ENCODE results near the gene UBN2.
"Not testable (repeated sequence)": the region's sequence is repeated elsewhere in the genome, so short reads cannot be mapped to it uniquely, and the experiment has no call there.

The UBN2 gene

GRCh38 chr7:139230774-139231512, at the start of gene UBN2:
TSS of gene UBN2 (plus strand) at chr7:139231237. CDS start at chr7:139231485, 248 bp downstream.
- H3K27me3 Mint-ChIP-seq = no peaks in the 10 kb centered on the region
- peaks cover 12% of the 10 kb centered on the region for H3K4me1 Mint-ChIP-seq
- H3K9me3 Mint-ChIP-seq = no peaks in the 10 kb centered on the region
- ATAC-seq (ENCODE audit: low read depth) (peak; percentile 80), DNase-seq (ENCODE audit: low spot score in 2 of 2) (peak; percentile 77 to 79)
- H3K36me3 Mint-ChIP-seq = no peaks in the 10 kb centered on the region
- H3K27ac Mint-ChIP-seq = peak within 1 kb of the TSS; percentile 97
- H3K4me3 Mint-ChIP-seq = peak within 1 kb of the TSS; percentile 100

- H3K4me3 Mint-ChIP-seq = no peak overlapping the region
- H3K4me1 Mint-ChIP-seq = no peaks in the 10 kb centered on the region
- no peaks in the 10 kb centered on the region for H3K9me3 Mint-ChIP-seq
- no peak overlapping the region for H3K27ac Mint-ChIP-seq
- ATAC-seq (ENCODE audit: low read depth) (no peak), DNase-seq (ENCODE audit: low spot score in 2 of 2) (no peak)
- peaks cover 22% of the 10 kb centered on the region for H3K36me3 Mint-ChIP-seq
- H3K27me3 Mint-ChIP-seq = no peaks in the 10 kb centered on the region
Measured at GRCh38 chr7:139181404-139181803, 49.6 kb upstream of the UBN2 start.

GRCh38 chr7:139182363-139182762, 48.7 kb upstream of the UBN2 start:
- DNase-seq (ENCODE audit: low spot score in 2 of 2) = no peak
- Mint-ChIP-seq H3K36me3 (peaks cover 22% of the 10 kb centered on the region), H3K4me3 (no peak overlapping the region), H3K27me3 (no peaks in the 10 kb centered on the region), H3K27ac (no peak overlapping the region), H3K4me1 (no peaks in the 10 kb centered on the region), H3K9me3 (no peaks in the 10 kb centered on the region)
- no peak for ATAC-seq (ENCODE audit: low read depth)

- H3K4me3 Mint-ChIP-seq = no peak overlapping the region
- ATAC-seq (ENCODE audit: low read depth) = no peak
- no peaks in the 10 kb centered on the region for H3K4me1 Mint-ChIP-seq
- H3K9me3 Mint-ChIP-seq = no peaks in the 10 kb centered on the region
- no peaks in the 10 kb centered on the region for H3K27me3 Mint-ChIP-seq
- no peak for DNase-seq (ENCODE audit: low spot score in 2 of 2)
- H3K27ac Mint-ChIP-seq = no peak overlapping the region
- H3K36me3 Mint-ChIP-seq = peaks cover 22% of the 10 kb centered on the region
Measured at GRCh38 chr7:139183251-139183650, 47.8 kb upstream of the UBN2 start.

- Mint-ChIP-seq H3K27me3 (no peaks in the 10 kb centered on the region), H3K36me3 (peaks cover 22% of the 10 kb centered on the region), H3K27ac (no peak overlapping the region), H3K9me3 (no peaks in the 10 kb centered on the region), H3K4me3 (no peak overlapping the region), H3K4me1 (no peaks in the 10 kb centered on the region)
- ATAC-seq (ENCODE audit: low read depth) (no peak), DNase-seq (ENCODE audit: low spot score in 2 of 2) (no peak)
Measured at GRCh38 chr7:139183878-139184338, 47.1 kb upstream of the UBN2 start.

GRCh38 chr7:139186146-139186545, 44.9 kb upstream of the UBN2 start:
- ATAC-seq (ENCODE audit: low read depth) (no peak), DNase-seq (ENCODE audit: low spot score in 2 of 2) (no peak)
- H3K4me3 Mint-ChIP-seq = no peak overlapping the region
- H3K9me3 Mint-ChIP-seq = no peaks in the 10 kb centered on the region
- H3K36me3 Mint-ChIP-seq = peaks cover 18% of the 10 kb centered on the region
- H3K4me1 Mint-ChIP-seq = no peaks in the 10 kb centered on the region
- H3K27me3 Mint-ChIP-seq = no peaks in the 10 kb centered on the region
- no peak overlapping the region for H3K27ac Mint-ChIP-seq

- no peak overlapping the region for H3K4me3 Mint-ChIP-seq
- no peaks in the 10 kb centered on the region for H3K4me1 Mint-ChIP-seq
- H3K27ac Mint-ChIP-seq = no peak overlapping the region
- DNase-seq (ENCODE audit: low spot score in 2 of 2) (no peak), ATAC-seq (ENCODE audit: low read depth) (no peak)
- peaks cover 2% of the 10 kb centered on the region for H3K9me3 Mint-ChIP-seq
- H3K36me3 Mint-ChIP-seq = peaks cover 4% of the 10 kb centered on the region
- no peaks in the 10 kb centered on the region for H3K27me3 Mint-ChIP-seq
Measured at GRCh38 chr7:139189357-139189756, 41.7 kb upstream of the UBN2 start.

GRCh38 chr7:139192014-139192706, 38.9 kb upstream of the UBN2 start:
- H3K4me1 Mint-ChIP-seq = no peaks in the 10 kb centered on the region
- peaks cover 2% of the 10 kb centered on the region for H3K36me3 Mint-ChIP-seq
- no peaks in the 10 kb centered on the region for H3K27me3 Mint-ChIP-seq
- ATAC-seq (ENCODE audit: low read depth) = no peak
- H3K27ac Mint-ChIP-seq = no peak overlapping the region
- peaks cover 2% of the 10 kb centered on the region for H3K9me3 Mint-ChIP-seq
- DNase-seq (ENCODE audit: low spot score in 2 of 2) = no peak
- no peak overlapping the region for H3K4me3 Mint-ChIP-seq

GRCh38 chr7:139200382-139200781, 30.7 kb upstream of the UBN2 start:
- Mint-ChIP-seq H3K9me3 (peaks cover under 1% of the 10 kb centered on the region), H3K27me3 (no peaks in the 10 kb centered on the region), H3K27ac (no peak overlapping the region), H3K36me3 (peaks cover 1% of the 10 kb centered on the region), H3K4me1 (no peaks in the 10 kb centered on the region), H3K4me3 (no peak overlapping the region)
- DNase-seq (ENCODE audit: low spot score in 2 of 2) (no peak), ATAC-seq (ENCODE audit: low read depth) (no peak)

- no peaks in the 10 kb centered on the region for H3K4me1 Mint-ChIP-seq
- ATAC-seq (ENCODE audit: low read depth) (no peak), DNase-seq (ENCODE audit: low spot score in 2 of 2) (no peak)
Measured at GRCh38 chr7:139203992-139204391, 27.0 kb upstream of the UBN2 start.

GRCh38 chr7:139205843-139206242, 25.2 kb upstream of the UBN2 start:
- Mint-ChIP-seq H3K27me3 (no peaks in the 10 kb centered on the region), H3K27ac (no peak overlapping the region), H3K9me3 (peaks cover 15% of the 10 kb centered on the region), H3K4me3 (no peak overlapping the region), H3K36me3 (peaks cover 4% of the 10 kb centered on the region), H3K4me1 (no peaks in the 10 kb centered on the region)
- ATAC-seq (ENCODE audit: low read depth) = no peak
- DNase-seq (ENCODE audit: low spot score in 2 of 2) = no peak

More at GRCh38 chr7:139203992-139204391, 27.0 kb upstream of the UBN2 start:
- Mint-ChIP-seq H3K27me3 (no peaks in the 10 kb centered on the region), H3K36me3 (peaks cover 4% of the 10 kb centered on the region), H3K4me3 (no peak overlapping the region), H3K27ac (no peak overlapping the region), H3K9me3 (peaks cover 10% of the 10 kb centered on the region)

- no peak for DNase-seq (ENCODE audit: low spot score in 2 of 2)
- Mint-ChIP-seq H3K9me3 (peaks cover 9% of the 10 kb centered on the region), H3K27ac (no peak overlapping the region), H3K4me3 (no peak overlapping the region), H3K27me3 (no peaks in the 10 kb centered on the region), H3K4me1 (no peaks in the 10 kb centered on the region), H3K36me3 (peaks cover under 1% of the 10 kb centered on the region)
- no peak for ATAC-seq (ENCODE audit: low read depth)
Measured at GRCh38 chr7:139212133-139212532, 18.9 kb upstream of the UBN2 start.

- H3K27me3 Mint-ChIP-seq = not testable (repeated sequence)
Measured at GRCh38 chr7:139213489-139213888, 17.5 kb upstream of the UBN2 start.

GRCh38 chr7:139218173-139218572, 12.9 kb upstream of the UBN2 start:
- DNase-seq (ENCODE audit: low spot score in 2 of 2) (no peak), ATAC-seq (ENCODE audit: low read depth) (no peak)
- Mint-ChIP-seq H3K9me3 (no peaks in the 10 kb centered on the region), H3K36me3 (peaks cover 2% of the 10 kb centered on the region), H3K27ac (no peak overlapping the region), H3K27me3 (peaks cover 8% of the 10 kb centered on the region), H3K4me3 (no peak overlapping the region), H3K4me1 (no peaks in the 10 kb centered on the region)

More at GRCh38 chr7:139213489-139213888, 17.5 kb upstream of the UBN2 start:
- not testable (repeated sequence) for H3K27ac Mint-ChIP-seq; ATAC-seq (ENCODE audit: low read depth); H3K36me3 Mint-ChIP-seq; H3K4me1 Mint-ChIP-seq; H3K4me3 Mint-ChIP-seq; H3K9me3 Mint-ChIP-seq; DNase-seq (ENCODE audit: low spot score in 2 of 2)
